Neural progenitor cell (in vitro differentiated cells): ENCODE results near the gene ADCY6. TPM values are rescaled to one million over a fixed set of nuclear protein-coding genes. Genes with fewer than 3 reads are reported as not detected.

Experiments
- DNase-seq: peaks from one replicate; pipeline ENCODE4 v3.0.0-alpha.2; 2016; ENCODE audit warnings: low spot score
- H2AFZ ChIP-seq: fragments of 200-600 bp; sonication (generic); replicated peaks from 2 replicates; pipeline ENCODE4 v1.6.1; 2016; ENCODE audit warnings: antibody characterized with exemption
- H3F3A ChIP-seq: fragments of 200-600 bp; sonication (generic); 2 replicates; pipeline ENCODE4 v1.6.1; 2016; ENCODE audit warnings: antibody characterized with exemption, low read depth
- H3K27ac ChIP-seq: fragments of 200-600 bp; sonication (generic); 2 replicates; pipeline ENCODE4 v1.5.1; 2016; ENCODE audit warnings: mild to moderate bottlenecking
- H3K27me3 ChIP-seq: fragments of 200-600 bp; sonication (generic); 2 replicates; pipeline ENCODE4 v1.6.1; 2016; ENCODE audit warnings: mild to moderate bottlenecking, moderate library complexity
- H3K36me3 ChIP-seq: fragments of 200-600 bp; sonication (generic); 2 replicates; pipeline ENCODE4 v1.5.1; 2016
- H3K4me1 ChIP-seq: fragments of 200-600 bp; sonication (generic); 2 replicates; pipeline ENCODE4 v1.6.1; 2016; ENCODE audit warnings: mixed run types
- H3K4me2 ChIP-seq: fragments of 200-600 bp; sonication (generic); 2 replicates; pipeline ENCODE4 v1.6.1; 2016
- H3K4me3 ChIP-seq: fragments of 200-600 bp; sonication (generic); 2 replicates; pipeline ENCODE4 v1.5.1; 2016
- H3K79me2 ChIP-seq: fragments of 200-600 bp; sonication (generic); 2 replicates; pipeline ENCODE4 v1.6.1; 2016; ENCODE audit warnings: low read depth
- H3K9ac ChIP-seq: fragments of 200-600 bp; sonication (generic); 2 replicates; pipeline ENCODE4 v1.6.1; 2016
- H3K9me3 ChIP-seq: fragments of 200-600 bp; sonication (generic); 2 replicates; pipeline ENCODE4 v1.5.1; 2016; ENCODE audit warnings: low read depth
- H4K20me1 ChIP-seq: fragments of 200-600 bp; sonication (generic); 2 replicates; pipeline ENCODE4 v1.6.1; 2016; ENCODE audit warnings: low read depth
- H3K27ac Mint-ChIP-seq: 3 replicates; pipeline ENCODE4 v1.8.0; 2021; ENCODE audit warnings: mixed read lengths
- H3K27me3 Mint-ChIP-seq: 2 replicates; pipeline ENCODE4 v1.8.0; 2022; ENCODE audit warnings: low read depth, mild to moderate bottlenecking, inconsistent platforms, moderate library complexity, mixed read lengths; ENCODE audit not compliant: insufficient read depth
- H3K36me3 Mint-ChIP-seq: 3 replicates; pipeline ENCODE4 v1.8.0; 2021; ENCODE audit warnings: mixed read lengths
- H3K4me1 Mint-ChIP-seq: 3 replicates; pipeline ENCODE4 v1.8.0; 2021; ENCODE audit warnings: mixed read lengths
- H3K4me3 Mint-ChIP-seq: 3 replicates; pipeline ENCODE4 v1.8.0; 2021; ENCODE audit warnings: mild to moderate bottlenecking, moderate library complexity, mixed read lengths
- H3K9me3 Mint-ChIP-seq: 3 replicates; pipeline ENCODE4 v1.8.0; 2020; ENCODE audit warnings: mixed read lengths
- CTCF ChIP-seq: fragments of 200-600 bp; sonication (generic); IDR thresholded peaks from 2 replicates; pipeline ENCODE4 v1.5.1; 2017; ENCODE audit warnings: antibody characterized with exemption, mild to moderate bottlenecking
- EZH2 ChIP-seq: fragments of 200-600 bp; sonication (generic); IDR thresholded peaks from 2 replicates; pipeline ENCODE4 v1.6.1; 2017; ENCODE audit warnings: antibody characterized with exemption, mild to moderate bottlenecking, moderate library complexity
- EZH2phosphoT487 ChIP-seq: fragments of 200-600 bp; sonication (generic); IDR thresholded peaks from 2 replicates; pipeline ENCODE4 v1.6.1; 2017; ENCODE audit warnings: antibody characterized with exemption
- total RNA-seq: library from RNA; depleted of rRNA; stranded (reverse); fragments of >200 nt; gene quantifications from 2 replicates; pipeline ENCODE4 v1.2.3, GENCODE V29; 2015; ENCODE audit warnings: low replicate concordance

Gene ADCY6
- total RNA-seq, 1 donor from 2014 or later, result 22.4 TPM

- H4K20me1 ChIP-seq, result peaks cover 17% of the 10 kb centered on the region
- H3K4me3 Mint-ChIP-seq, result no peak overlapping the region
- H3F3A ChIP-seq, result peaks cover 2% of the 10 kb centered on the region
- no peak overlapping the region for H3K27ac ChIP-seq
- peaks cover 47% of the 10 kb centered on the region for H3K36me3 Mint-ChIP-seq
- H3K27ac Mint-ChIP-seq, result no peak overlapping the region
- DNase-seq, result no peak
- no peaks in the 10 kb centered on the region for H3K27me3 ChIP-seq
- no peak overlapping the region for H3K9ac ChIP-seq
- H3K4me3 ChIP-seq, result no peak overlapping the region
- no peak overlapping the region for H2AFZ ChIP-seq
- H3K27me3 Mint-ChIP-seq, result peaks cover 8% of the 10 kb centered on the region
- no peaks in the 10 kb centered on the region for H3K4me1 ChIP-seq
- H3K79me2 ChIP-seq, result no peaks in the 10 kb centered on the region
- H3K36me3 ChIP-seq, result no peaks in the 10 kb centered on the region
- no peaks in the 10 kb centered on the region for H3K4me1 Mint-ChIP-seq
- TF ChIP-seq CTCF, result no peak
- TF ChIP-seq EZH2phosphoT487, result no peak
- TF ChIP-seq EZH2, result no peak
- no peaks in the 10 kb centered on the region for H3K9me3 Mint-ChIP-seq
- H3K9me3 ChIP-seq, result no peaks in the 10 kb centered on the region
- H3K4me2 ChIP-seq, result no peak overlapping the region
These were observed 38.1 kb upstream of the ADCY6 start for GRCh38 chr12:48827026-48827425.

GRCh38 chr12:48826209-48826855 is 37.4 kb upstream of the ADCY6 start:
- Mint-ChIP-seq H3K27ac (no peak overlapping the region), H3K27me3 (peaks cover 8% of the 10 kb centered on the region), H3K9me3 (no peaks in the 10 kb centered on the region), H3K36me3 (peaks cover 46% of the 10 kb centered on the region), H3K4me1 (no peaks in the 10 kb centered on the region), H3K4me3 (no peak overlapping the region)
- peaks cover 17% of the 10 kb centered on the region for H4K20me1 ChIP-seq
- no peak overlapping the region for H2AFZ ChIP-seq
- TF ChIP-seq CTCF, result no peak
- no peak overlapping the region for H3K9ac ChIP-seq
- DNase-seq, result no peak
- H3K4me2 ChIP-seq, result no peak overlapping the region
- no peak overlapping the region for H3K27ac ChIP-seq
- no peaks in the 10 kb centered on the region for H3K4me1 ChIP-seq
- no peak overlapping the region for H3K4me3 ChIP-seq
- no peaks in the 10 kb centered on the region for H3K36me3 ChIP-seq
- peaks cover 2% of the 10 kb centered on the region for H3F3A ChIP-seq
- H3K9me3 ChIP-seq, result no peaks in the 10 kb centered on the region
- H3K79me2 ChIP-seq, result no peaks in the 10 kb centered on the region
- H3K27me3 ChIP-seq, result no peaks in the 10 kb centered on the region

GRCh38 chr12:48824905-48825304 is 36.0 kb upstream of the ADCY6 start:
- H3K4me2 ChIP-seq, result no peak overlapping the region
- no peak overlapping the region for H3K9ac ChIP-seq
- H3K36me3 ChIP-seq, result no peaks in the 10 kb centered on the region
- no peak overlapping the region for H3K4me3 Mint-ChIP-seq
- H3K27ac ChIP-seq, result no peak overlapping the region
- DNase-seq, result no peak
- H3K36me3 Mint-ChIP-seq, result peaks cover 36% of the 10 kb centered on the region
- no peak overlapping the region for H2AFZ ChIP-seq
- H3K27me3 Mint-ChIP-seq, result peaks cover 8% of the 10 kb centered on the region
- no peak overlapping the region for H3K4me3 ChIP-seq
- no peaks in the 10 kb centered on the region for H3K9me3 ChIP-seq
- peaks cover 3% of the 10 kb centered on the region for H3K79me2 ChIP-seq
- no peaks in the 10 kb centered on the region for H3F3A ChIP-seq
- H4K20me1 ChIP-seq, result peaks cover 14% of the 10 kb centered on the region
- peaks cover 3% of the 10 kb centered on the region for H3K4me1 ChIP-seq
- TF ChIP-seq CTCF (no peak), EZH2 (no peak), EZH2phosphoT487 (no peak)
- no peaks in the 10 kb centered on the region for H3K27me3 ChIP-seq
- no peak overlapping the region for H3K27ac Mint-ChIP-seq
- no peaks in the 10 kb centered on the region for H3K9me3 Mint-ChIP-seq
- H3K4me1 Mint-ChIP-seq, result peaks cover 2% of the 10 kb centered on the region
